Transverse colon (tissue), 4 donors: ENCODE results near the gene CEACAM6. TPM values are rescaled to one million over a fixed set of nuclear protein-coding genes. Genes with fewer than 3 reads are reported as not detected.
A peak's percentile ranks its signal among the peaks of the same experiment; 100 is the strongest.

Source experiments
- DNase-seq: peaks from one replicate; pipeline ENCODE4 v3.0.0-alpha.2; 2019
- H3K27ac ChIP-seq, 4 donors: fragments of 200-600 bp; sonication (generic); 2 replicates each; pipeline ENCODE4 v1.5.1; 2016 to 2018; ENCODE audit warnings: inconsistent platforms in 4 of 4
- H3K27me3 ChIP-seq: fragments of 200-600 bp; sonication (generic); 2 replicates; pipeline ENCODE4 v1.5.1; 2017; ENCODE audit warnings: inconsistent platforms
- H3K36me3 ChIP-seq, 4 donors: fragments of 200-600 bp; sonication (generic); 2 replicates each; pipeline ENCODE4 v1.5.1; 2017 to 2019; ENCODE audit warnings: inconsistent platforms in 4 of 4
- H3K4me1 ChIP-seq, 4 donors: fragments of 200-600 bp; sonication (generic); 2 replicates each; pipeline ENCODE4 v1.5.1; 2017 to 2020; ENCODE audit warnings: inconsistent platforms in 4 of 4
- H3K4me3 ChIP-seq, 4 donors: fragments of 200-600 bp; sonication (generic); 1 replicate in 1 of 4; 2 replicates in 3 of 4; pipeline versions ENCODE4 v1.5.1 to v1.6.1; 2017 to 2019; ENCODE audit warnings: inconsistent platforms in 4 of 4
- H3K9me3 ChIP-seq, 2 donors: fragments of 200-600 bp; sonication (generic); 2 replicates each; pipeline ENCODE4 v1.5.1; 2017 to 2019; ENCODE audit warnings: inconsistent platforms in 2 of 2
- CTCF ChIP-seq, 5 experiments: fragments of 200-600 bp in 3 of 5; fragments of 450-650 bp in 2 of 5; sonication (generic) in 3 of 5; IDR thresholded peaks; 1 replicate in 2 of 5; 2 replicates in 3 of 5; pipeline ENCODE4 v1.5.1; 2016 to 2017; ENCODE audit warnings: antibody characterized with exemption in 5 of 5, inconsistent platforms in 3 of 5, mild to moderate bottlenecking in 2 of 5, moderate library complexity in 1 of 5
- EP300 ChIP-seq: sonication (generic); formaldehyde crosslinking; IDR thresholded peaks from one replicate; pipeline ENCODE4 v1.6.1; 2017; ENCODE audit warnings: antibody characterized with exemption, low read depth
- POLR2A ChIP-seq: fragments of 450-650 bp; IDR thresholded peaks from one replicate; pipeline ENCODE4 v1.6.1; 2016; ENCODE audit warnings: antibody characterized with exemption, mild to moderate bottlenecking, moderate library complexity
- POLR2AphosphoS5 ChIP-seq, 3 donors: sonication (generic); formaldehyde crosslinking; IDR thresholded peaks; one replicate each; pipeline ENCODE4 v1.6.1; 2016; ENCODE audit warnings: antibody characterized with exemption in 3 of 3
- WGBS, 2 donors: methylation state at CpG; one replicate each; pipeline ENCODE4 v1.1.5; 2018; ENCODE audit warnings: low coverage in 1 of 2; 5-methylcytosine and 5-hydroxymethylcytosine counted together
- in situ Hi-C, 4 donors: fragments of 200-750 bp; cut with MboI; loops; one replicate each; pipeline versions ENCODE4 v1.15.0 to v1.15.1; 2017; ENCODE audit warnings: low sequenced_read_pairs in 3 of 4, low pct_ligation_motif_present in 1 of 4, low pct_unique_long_range_greater_than_20kb in 1 of 4
- intact Hi-C: fragments of 100-400 bp; cut with DNase I; formaldehyde crosslinking; loops from one replicate; pipeline ENCODE4 v1.15.1; 2023; ENCODE audit warnings: low total_unique reads
- total RNA-seq, 4 donors: library from RNA; depleted of rRNA; stranded (reverse); fragments of >200 nt; gene quantifications; one replicate each; pipeline ENCODE4 v1.1.0, GENCODE V29; 2016

Gene CEACAM6
- total RNA-seq, 4 donors from 2014 or later = 33.8 to 209 (median 104) TPM

DNA sequence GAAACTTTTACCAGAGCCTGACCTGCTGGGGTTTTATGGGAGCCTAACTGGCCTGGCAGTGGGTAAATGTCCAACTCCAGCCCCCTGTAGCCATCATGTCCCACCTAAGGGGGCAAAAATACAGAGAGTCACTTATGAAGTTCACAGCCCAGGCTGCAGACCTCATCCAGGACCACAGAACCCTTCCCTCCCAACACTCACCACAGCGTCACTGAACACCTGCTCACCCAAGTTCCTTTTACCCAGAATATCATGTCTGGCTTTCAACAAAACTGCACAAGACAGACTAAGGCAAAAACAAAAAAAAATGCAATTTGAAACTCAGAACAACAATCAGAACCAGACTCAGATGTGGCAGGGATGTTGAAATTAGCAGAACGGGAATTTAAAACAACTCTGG, 47.4 kb downstream of the CEACAM6 start:
- Histone ChIP-seq H3K27me3 (no peaks in the 10 kb centered on the region), H3K27ac (no peak overlapping the region), H3K36me3 (no peaks in the 10 kb centered on the region), H3K4me1 (peaks cover 0 to 6% (median 0%) of the 10 kb centered on the region in 4 donors), H3K9me3 (no peaks in the 10 kb centered on the region), H3K4me3 (no peak overlapping the region)
- 66 to 70% methylated on average over 2 of the region's 2 CpGs for WGBS, 2 donors
- DNase-seq = no peak
- intact Hi-C loops (no loop called here), in situ Hi-C loops (no loop called here)
- TF ChIP-seq CTCF (IDR thresholded peaks at IDR 0.05) = no peak
- TF ChIP-seq EP300 = no peak
- TF ChIP-seq POLR2A = no peak

GRCh38 chr19:41804336-41804735, 49.0 kb downstream of the CEACAM6 start:
- Histone ChIP-seq H3K27ac (no peak overlapping the region), H3K9me3 (no peaks in the 10 kb centered on the region)

GRCh38 chr19:41807176-41807575, 51.8 kb downstream of the CEACAM6 start:
- Histone ChIP-seq H3K27ac (no peak overlapping the region), H3K36me3 (no peaks in the 10 kb centered on the region), H3K4me1 (peaks cover 0 to 2% (median 0%) of the 10 kb centered on the region in 4 donors), H3K4me3 (no peak overlapping the region), H3K27me3 (peaks cover 6% of the 10 kb centered on the region), H3K9me3 (no peaks in the 10 kb centered on the region)
- in situ Hi-C loops (no loop called here), intact Hi-C loops (no loop called here)
- TF ChIP-seq POLR2A (no peak), EP300 (no peak), POLR2AphosphoS5 (IDR thresholded peaks at IDR 0.05) (no peak), CTCF (IDR thresholded peaks at IDR 0.05) (no peak)
- no peak for DNase-seq
- 97% methylated on average over 3 of the region's 3 CpGs; no CpG with 5 or more reads in 1 of the 2 donors for WGBS, 2 donors

More at GRCh38 chr19:41804336-41804735, 49.0 kb downstream of the CEACAM6 start:
- no peak for DNase-seq
- Histone ChIP-seq H3K27me3 (no peaks in the 10 kb centered on the region), H3K4me3 (no peak overlapping the region), H3K36me3 (no peaks in the 10 kb centered on the region), H3K4me1 (peaks cover 0 to 6% (median 0%) of the 10 kb centered on the region in 4 donors)
- intact Hi-C loops = no loop called here
- 68% methylated on average over 3 of the region's 3 CpGs; no CpG with 5 or more reads in 1 of the 2 donors for WGBS, 2 donors
- in situ Hi-C loops = no loop called here
- TF ChIP-seq POLR2A (no peak), POLR2AphosphoS5 (IDR thresholded peaks at IDR 0.05) (no peak), CTCF (IDR thresholded peaks at IDR 0.05) (no peak), EP300 (no peak)

DNA sequence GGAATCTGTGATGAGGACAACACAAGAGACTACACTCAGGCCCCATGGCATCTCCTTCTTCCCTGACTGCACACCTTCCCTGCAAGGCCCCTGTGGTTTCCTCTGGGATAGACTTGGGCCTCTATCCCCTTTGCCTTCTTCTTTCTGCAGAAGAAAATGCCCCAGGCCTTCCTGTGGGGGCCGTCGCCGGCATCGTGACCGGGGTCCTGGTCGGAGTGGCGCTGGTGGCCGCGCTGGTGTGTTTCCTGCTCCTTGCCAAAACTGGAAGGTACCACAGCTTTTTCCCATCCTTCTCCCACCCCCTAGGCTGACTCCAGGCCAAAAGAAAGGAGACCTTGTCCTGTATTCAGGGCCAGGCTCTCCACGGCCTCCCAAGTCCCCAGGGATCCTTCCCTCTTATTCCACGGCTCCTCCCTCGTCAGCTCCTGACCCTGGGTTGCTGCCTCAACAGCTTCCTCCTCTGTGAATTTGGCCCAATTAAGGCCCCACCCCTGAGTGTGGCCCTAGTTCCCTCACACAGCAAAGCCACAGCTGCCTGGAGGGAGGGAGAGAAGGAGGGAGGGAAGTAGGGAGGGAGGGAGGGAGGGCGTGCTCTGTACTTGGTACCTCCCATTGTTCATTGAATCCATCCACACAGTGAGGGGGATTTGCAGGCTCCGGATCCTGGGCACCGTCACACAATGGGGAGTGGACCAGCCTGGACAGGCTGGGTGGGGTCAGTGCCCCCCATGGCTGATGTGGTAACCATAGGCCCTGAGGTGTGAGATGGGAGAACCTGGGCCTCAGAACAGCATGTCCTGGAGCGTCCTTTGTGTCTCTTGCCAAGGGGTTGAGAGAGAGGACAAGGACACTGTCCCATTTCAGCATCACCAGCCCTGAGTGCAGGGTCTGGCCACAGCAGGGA, 53.6 kb downstream of the CEACAM6 start:
- Histone ChIP-seq H3K27ac (no peak overlapping the region), H3K4me1 (no peaks in the 10 kb centered on the region), H3K27me3 (peaks cover 6% of the 10 kb centered on the region), H3K36me3 (no peaks in the 10 kb centered on the region), H3K9me3 (no peaks in the 10 kb centered on the region), H3K4me3 (no peak overlapping the region)
- intact Hi-C loops (no loop called here), in situ Hi-C loops (no loop called here)
- TF ChIP-seq CTCF (IDR thresholded peaks at IDR 0.05) = no peak
- no peak for TF ChIP-seq POLR2AphosphoS5 (IDR thresholded peaks at IDR 0.05)
- no peak for TF ChIP-seq POLR2A
- TF ChIP-seq EP300 = no peak
- 74% methylated on average over 16 of the region's 16 CpGs; no CpG with 5 or more reads in 1 of the 2 donors for WGBS, 2 donors
- DNase-seq = peak; percentile 30
